Left cardiac atrium (tissue), 4 donors: ENCODE results near the gene GRIK1. TPM values are rescaled to one million over a fixed set of nuclear protein-coding genes. Genes with fewer than 3 reads are reported as not detected.

Experiments used
- ATAC-seq, 2 donors: fragments of 200-7000 bp; cut with Tn5 transposase; one replicate each; pipeline ENCODE4 v1.9.1; 2020; ENCODE audit warnings: mild to moderate bottlenecking in 2 of 2, moderate library complexity in 2 of 2
- DNase-seq: peaks from one replicate; pipeline ENCODE4 v3.0.0-alpha.2; 2020
- intact Hi-C, 2 donors: fragments of 100-400 bp; cut with DNase I; formaldehyde crosslinking; loops; one replicate each; pipeline versions ENCODE4 v1.14.1 to v1.15.1; 2022 to 2023
- total RNA-seq, 2 donors: library from RNA; stranded (reverse); fragmentation: NEBNext Ultra II Directional; extraction: Animal tissue kit (Norgen Biotek cat#: 25700); gene quantifications; one replicate each; pipeline ENCODE4 v1.2.1, GENCODE V29; 2021
- donor health status: DM: no; HTN: yes; CAD: no.
- donor health status: DM: no; HTN: yes; CAD: no; lungs with severe emphysema.
- donor health status: DM: yes; HTN: yes; CAD: no.
- donor health status: Dilated cardiomyopathy.

Gene GRIK1
- total RNA-seq, 2 donors from 2014 or later: not detected

- intact Hi-C loops: no loop called here
- DNase-seq (no peak), ATAC-seq (no peak)
These were observed 338.7 kb downstream of the GRIK1 start for GRCh38 chr21:29601047-29601446.

- intact Hi-C loops: no loop called here
- ATAC-seq (no peak), DNase-seq (no peak)
These were observed 353.1 kb downstream of the GRIK1 start for GRCh38 chr21:29586696-29587095.

- ATAC-seq: no peak
These were observed 354.3 kb downstream of the GRIK1 start for GRCh38 chr21:29585462-29585861.

GRCh38 chr21:29583424-29583924 is 356.3 kb downstream of the GRIK1 start:
- DNase-seq (no peak), ATAC-seq (no peak)
- intact Hi-C loops: no loop called here

More at GRCh38 chr21:29585462-29585861, 354.3 kb downstream of the GRIK1 start:
- intact Hi-C loops: no loop called here
- DNase-seq: no peak

- no peak for DNase-seq
These were observed 356.9 kb downstream of the GRIK1 start for GRCh38 chr21:29582855-29583254.

GRCh38 chr21:29581393-29581792 is 358.4 kb downstream of the GRIK1 start:
- ATAC-seq: no peak
- DNase-seq: no peak
- intact Hi-C loops: no loop called here

More at GRCh38 chr21:29582855-29583254, 356.9 kb downstream of the GRIK1 start:
- no peak for ATAC-seq
- intact Hi-C loops: no loop called here

GRCh38 chr21:29580732-29581285 is 359.0 kb downstream of the GRIK1 start:
- intact Hi-C loops: no loop called here
- no peak for DNase-seq
- ATAC-seq: no peak

GRCh38 chr21:29578306-29578705 is 361.5 kb downstream of the GRIK1 start:
- ATAC-seq (no peak), DNase-seq (no peak)
- intact Hi-C loops: no loop called here

- ATAC-seq (no peak), DNase-seq (no peak)
- intact Hi-C loops: no loop called here
These were observed 367.8 kb downstream of the GRIK1 start for GRCh38 chr21:29571949-29572348.

GRCh38 chr21:29568020-29568697 is 371.6 kb downstream of the GRIK1 start:
- intact Hi-C loops: no loop called here
- ATAC-seq: no peak

GRCh38 chr21:29557931-29558725 is 381.7 kb downstream of the GRIK1 start:
- DNase-seq (no peak), ATAC-seq (no peak)
- intact Hi-C loops: no loop called here

More at GRCh38 chr21:29568020-29568697, 371.6 kb downstream of the GRIK1 start:
- DNase-seq: no peak

GRCh38 chr21:29557200-29557599 is 382.6 kb downstream of the GRIK1 start:
- no peak for ATAC-seq
- no peak for DNase-seq
- intact Hi-C loops: no loop called here

GRCh38 chr21:29555601-29556000 is 384.2 kb downstream of the GRIK1 start:
- intact Hi-C loops: no loop called here
- DNase-seq: no peak
- no peak for ATAC-seq

- intact Hi-C loops: no loop called here
- DNase-seq: no peak
- ATAC-seq: no peak
These were observed 389.6 kb downstream of the GRIK1 start for GRCh38 chr21:29550205-29550604.

GRCh38 chr21:29549614-29550013 is 390.2 kb downstream of the GRIK1 start:
- ATAC-seq (no peak), DNase-seq (no peak)
- intact Hi-C loops: no loop called here

- no peak for ATAC-seq
- no peak for DNase-seq
- intact Hi-C loops: no loop called here
These were observed 391.8 kb downstream of the GRIK1 start for GRCh38 chr21:29547998-29548397.

- ATAC-seq: no peak
- no peak for DNase-seq
- intact Hi-C loops: no loop called here
These were observed 393.7 kb downstream of the GRIK1 start for GRCh38 chr21:29546071-29546470.

GRCh38 chr21:29540289-29540688 is 399.5 kb downstream of the GRIK1 start:
- DNase-seq (no peak), ATAC-seq (no peak)
- intact Hi-C loops: no loop called here

- DNase-seq (no peak), ATAC-seq (no peak)
- intact Hi-C loops: no loop called here
These were observed 401.7 kb downstream of the GRIK1 start for GRCh38 chr21:29538115-29538514.

GRCh38 chr21:29534448-29534847 is 405.3 kb downstream of the GRIK1 start:
- intact Hi-C loops: no loop called here
- ATAC-seq (no peak), DNase-seq (no peak)
